ENCODE measurements around the gene TMA7.
"Not testable (repeated sequence)": the region's sequence is repeated elsewhere in the genome, so short reads cannot be mapped to it uniquely, and the experiment has no call there.

TMA7 gene

DNA sequence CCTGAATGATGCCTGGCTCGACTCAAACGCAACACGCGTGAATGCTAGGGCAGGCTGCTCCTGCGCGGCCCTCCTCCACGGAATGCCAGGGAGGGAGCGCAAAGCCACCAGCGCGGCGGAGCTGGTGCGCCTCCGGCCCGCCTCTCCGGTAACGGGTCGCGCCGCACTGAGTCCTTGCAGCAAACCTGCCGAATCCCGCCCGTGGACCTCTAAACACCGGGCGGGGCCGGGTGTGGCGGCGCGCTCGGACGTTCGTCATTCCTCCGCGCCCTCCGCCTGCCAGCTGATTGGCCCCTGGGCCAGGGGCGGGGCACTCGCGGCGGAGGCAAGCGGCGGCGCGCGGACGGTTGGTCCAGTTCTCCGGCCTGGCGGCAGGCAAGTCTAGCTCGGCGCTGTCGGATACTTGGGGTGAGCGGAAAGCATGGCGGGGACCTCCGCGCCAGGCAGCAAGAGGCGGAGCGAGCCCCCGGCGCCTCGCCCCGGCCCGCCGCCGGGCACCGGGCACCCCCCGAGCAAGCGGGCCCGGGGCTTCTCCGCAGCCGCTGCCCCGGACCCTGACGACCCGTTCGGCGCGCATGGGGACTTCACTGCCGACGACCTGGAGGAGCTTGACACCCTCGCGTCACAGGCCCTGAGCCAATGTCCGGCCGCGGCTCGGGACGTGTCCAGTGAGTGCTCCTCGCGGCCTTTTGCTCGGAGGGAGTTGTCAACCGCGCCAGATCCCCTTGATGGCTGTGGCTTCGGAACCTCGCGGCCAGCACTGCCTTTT lies 6.6 kb downstream of the TMA7 start, which contains the start of gene ATRIP:
TSS of gene ATRIP (plus strand) at position 313 of the 769 bp plus-strand sequence. CDS start at position 422, 109 bp downstream.
- peak; percentile 94 for DNase-seq (ENCODE audit: insufficient read length, low spot score)
- peak; percentile 96 for FAIRE-seq
- peak; percentile 91 for TF ChIP-seq POLR2AphosphoS5 (IDR thresholded peaks at IDR 0.05; ENCODE audit: low read depth, low read length)
- TF ChIP-seq POU2F2 (IDR thresholded peaks at IDR 0.05; ENCODE audit: low read depth, low read length) = peak; percentile 70
- no peak for TF ChIP-seq PAX5 (IDR thresholded peaks at IDR 0.05; ENCODE audit: insufficient read depth, low read length, severe bottlenecking)
- peak; percentile 87 for TF ChIP-seq TAF1 (IDR thresholded peaks at IDR 0.05; ENCODE audit: low read depth, low read length)
- TF ChIP-seq POLR2A (IDR thresholded peaks at IDR 0.05; ENCODE audit: low read depth, low read length) = peak; percentile 85
- no peak for TF ChIP-seq SPI1 (IDR thresholded peaks at IDR 0.05; ENCODE audit: low read depth, low read length)

DNA sequence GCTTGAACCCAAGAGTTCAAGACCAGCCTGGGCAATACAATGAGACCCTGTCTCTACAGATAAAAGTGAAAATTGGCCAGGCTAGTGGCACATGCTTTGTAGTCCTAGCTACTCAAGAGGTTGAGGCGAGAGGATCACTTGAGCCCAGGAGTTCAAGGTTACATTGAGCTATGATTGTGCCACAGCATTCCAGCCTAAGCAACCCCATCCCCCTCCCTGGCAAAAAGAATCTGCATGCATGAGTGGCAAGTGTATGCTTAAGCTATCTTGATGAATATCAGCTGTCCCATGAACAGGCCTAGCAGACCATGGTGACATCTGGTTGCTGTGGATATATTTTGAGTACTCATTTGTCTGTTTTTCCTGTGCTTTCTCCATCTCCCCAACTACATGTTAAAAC lies 11.2 kb downstream of the TMA7 start:
- no peak for TF ChIP-seq POU2F2 (IDR thresholded peaks at IDR 0.05; ENCODE audit: low read depth, low read length)
- TF ChIP-seq SPI1 (IDR thresholded peaks at IDR 0.05; ENCODE audit: low read depth, low read length) = no peak
- TF ChIP-seq TAF1 (IDR thresholded peaks at IDR 0.05; ENCODE audit: low read depth, low read length) = no peak
- TF ChIP-seq PAX5 (IDR thresholded peaks at IDR 0.05; ENCODE audit: insufficient read depth, low read length, severe bottlenecking) = no peak
- TF ChIP-seq POLR2A (IDR thresholded peaks at IDR 0.05; ENCODE audit: low read depth, low read length) = no peak
- no peak for TF ChIP-seq POLR2AphosphoS5 (IDR thresholded peaks at IDR 0.05; ENCODE audit: low read depth, low read length)
- DNase-seq (ENCODE audit: insufficient read length, low spot score) = no peak
- FAIRE-seq = no peak

DNA sequence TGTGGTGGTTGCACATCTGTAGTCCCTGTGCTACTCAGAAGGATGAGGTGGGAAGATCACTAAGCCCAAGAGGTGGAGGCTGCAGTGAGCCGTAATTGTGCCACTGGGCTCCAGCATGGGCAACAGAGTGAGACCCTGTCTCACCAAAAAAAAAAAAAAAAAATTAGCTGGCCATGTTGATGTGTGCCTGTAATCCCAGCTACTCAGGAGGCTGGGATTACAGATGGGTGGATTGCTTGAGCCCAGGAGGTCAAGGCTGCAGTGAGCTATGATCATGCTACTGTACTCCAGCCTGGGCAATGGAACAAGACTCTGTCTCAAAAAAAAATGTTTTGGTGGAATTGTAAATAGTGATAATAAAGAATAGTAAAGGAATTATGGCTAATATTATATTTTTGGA lies 16.4 kb downstream of the TMA7 start:
- TF ChIP-seq POLR2A (IDR thresholded peaks at IDR 0.05; ENCODE audit: low read depth, low read length) = no peak
- no peak for TF ChIP-seq TAF1 (IDR thresholded peaks at IDR 0.05; ENCODE audit: low read depth, low read length)

DNA sequence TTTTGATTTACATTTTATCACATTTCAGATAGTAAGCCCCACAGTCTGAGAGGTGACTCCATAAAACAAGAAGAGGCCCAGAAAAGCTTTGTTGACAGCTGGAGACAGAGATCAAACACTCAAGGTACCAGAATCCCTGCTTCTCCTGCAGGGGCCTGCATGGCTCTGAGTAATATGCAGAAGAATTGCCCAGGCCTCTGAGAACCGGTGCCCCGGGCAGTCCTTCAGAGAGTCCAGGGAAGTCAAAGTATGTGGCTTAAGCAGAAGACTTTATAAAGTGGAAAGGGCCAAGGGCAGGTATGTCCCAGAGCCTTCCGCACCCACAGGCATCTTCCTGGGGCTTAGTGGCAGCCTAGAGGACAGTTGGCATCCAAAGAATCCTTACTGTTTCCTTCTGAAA lies 19.3 kb downstream of the TMA7 start:
- no peak for TF ChIP-seq POLR2AphosphoS5 (IDR thresholded peaks at IDR 0.05; ENCODE audit: low read depth, low read length)
- TF ChIP-seq POU2F2 (IDR thresholded peaks at IDR 0.05; ENCODE audit: low read depth, low read length) = no peak
- TF ChIP-seq SPI1 (IDR thresholded peaks at IDR 0.05; ENCODE audit: low read depth, low read length) = no peak
- TF ChIP-seq TAF1 (IDR thresholded peaks at IDR 0.05; ENCODE audit: low read depth, low read length) = no peak
- FAIRE-seq = no peak

More for the DNA sequence above, 16.4 kb downstream of the TMA7 start:
- FAIRE-seq (no peak), DNase-seq (ENCODE audit: insufficient read length, low spot score) (no peak)

DNA sequence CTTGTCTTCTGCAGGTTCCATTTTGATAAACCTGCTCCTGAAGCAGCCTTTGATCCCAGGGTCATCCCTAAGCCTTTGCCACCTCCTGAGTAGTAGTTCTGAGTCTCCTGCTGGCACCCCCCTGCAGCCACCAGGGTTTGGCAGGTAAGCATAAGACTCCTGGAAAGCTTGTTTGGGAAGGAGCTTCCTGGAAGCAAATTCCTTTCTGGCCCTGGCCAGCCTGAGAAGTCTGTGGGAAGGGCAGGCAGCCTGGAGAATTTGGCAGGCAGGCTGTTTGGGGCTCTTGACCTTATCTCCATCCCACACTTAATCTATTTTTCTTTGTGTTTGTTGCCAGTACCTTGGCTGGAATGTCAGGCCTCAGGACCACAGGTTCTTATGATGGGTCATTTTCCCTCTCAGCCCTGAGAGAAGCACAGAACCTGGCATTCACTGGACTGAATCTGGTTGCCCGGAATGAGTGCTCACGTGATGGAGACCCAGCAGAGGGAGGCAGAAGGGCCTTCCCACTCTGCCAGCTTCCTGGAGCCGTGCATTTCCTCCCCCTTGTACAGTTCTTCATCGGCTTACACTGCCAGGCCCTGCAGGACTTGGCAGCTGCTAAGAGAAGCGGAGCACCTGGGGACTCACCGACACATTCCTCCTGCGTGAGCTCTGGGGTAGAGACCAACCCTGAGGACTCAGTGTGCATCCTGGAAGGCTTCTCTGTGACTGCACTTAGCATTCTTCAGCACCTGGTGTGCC lies 19.9 kb downstream of the TMA7 start:
- TF ChIP-seq PAX5 (IDR thresholded peaks at IDR 0.05; ENCODE audit: insufficient read depth, low read length, severe bottlenecking) = no peak
- no peak for TF ChIP-seq POU2F2 (IDR thresholded peaks at IDR 0.05; ENCODE audit: low read depth, low read length)
- no peak for TF ChIP-seq TAF1 (IDR thresholded peaks at IDR 0.05; ENCODE audit: low read depth, low read length)
- no peak for TF ChIP-seq POLR2A (IDR thresholded peaks at IDR 0.05; ENCODE audit: low read depth, low read length)
- no peak for TF ChIP-seq POLR2AphosphoS5 (IDR thresholded peaks at IDR 0.05; ENCODE audit: low read depth, low read length)
- no peak for TF ChIP-seq SPI1 (IDR thresholded peaks at IDR 0.05; ENCODE audit: low read depth, low read length)
- DNase-seq (ENCODE audit: insufficient read length, low spot score) = no peak
- no peak for FAIRE-seq

More for the DNA sequence above, 19.3 kb downstream of the TMA7 start:
- DNase-seq (ENCODE audit: insufficient read length, low spot score) = no peak

DNA sequence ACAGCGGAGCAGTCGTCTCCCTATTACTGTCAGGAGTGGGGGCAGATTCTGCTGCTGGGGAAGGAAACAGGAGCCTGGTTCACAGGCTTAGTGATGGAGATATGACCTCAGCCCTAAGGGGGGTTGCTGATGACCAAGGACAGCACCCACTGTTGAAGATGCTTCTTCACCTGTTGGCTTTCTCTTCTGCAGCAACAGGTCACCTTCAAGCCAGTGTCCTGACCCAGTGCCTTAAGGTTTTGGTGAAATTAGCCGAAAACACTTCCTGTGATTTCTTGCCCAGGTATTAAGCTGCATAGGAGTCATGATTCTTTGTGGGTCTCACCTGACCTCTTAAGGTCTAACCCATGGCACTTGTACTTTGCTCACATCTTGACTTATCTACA lies 20.5 kb downstream of the TMA7 start:
- DNase-seq (ENCODE audit: insufficient read length, low spot score) (no peak), FAIRE-seq (no peak)
- TF ChIP-seq POLR2A (IDR thresholded peaks at IDR 0.05; ENCODE audit: low read depth, low read length) (no peak), SPI1 (IDR thresholded peaks at IDR 0.05; ENCODE audit: low read depth, low read length) (no peak), POU2F2 (IDR thresholded peaks at IDR 0.05; ENCODE audit: low read depth, low read length) (no peak), POLR2AphosphoS5 (IDR thresholded peaks at IDR 0.05; ENCODE audit: low read depth, low read length) (no peak), TAF1 (IDR thresholded peaks at IDR 0.05; ENCODE audit: low read depth, low read length) (no peak), PAX5 (IDR thresholded peaks at IDR 0.05; ENCODE audit: insufficient read depth, low read length, severe bottlenecking) (no peak)

DNA sequence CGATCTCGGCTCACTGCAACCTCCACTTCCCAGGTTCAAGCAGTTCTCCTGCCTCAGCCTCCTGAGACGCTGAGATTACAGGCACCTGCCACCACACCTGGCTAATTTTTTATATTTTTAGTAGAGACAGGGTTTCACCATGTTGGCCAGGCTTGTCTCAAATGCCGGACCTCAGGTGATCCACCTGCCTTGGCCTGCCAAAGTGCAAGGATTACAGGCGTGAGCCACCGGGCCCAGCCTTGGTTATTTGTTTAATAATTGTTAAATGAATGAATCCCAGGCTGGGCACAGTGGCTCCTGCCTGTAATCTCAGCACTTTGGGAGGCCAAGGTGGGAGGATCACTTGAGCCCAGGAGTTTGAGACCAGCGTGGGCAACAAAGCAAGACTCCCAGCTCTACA lies 21.7 kb downstream of the TMA7 start:
- not testable (repeated sequence) for FAIRE-seq; DNase-seq (ENCODE audit: insufficient read length, low spot score)

DNA sequence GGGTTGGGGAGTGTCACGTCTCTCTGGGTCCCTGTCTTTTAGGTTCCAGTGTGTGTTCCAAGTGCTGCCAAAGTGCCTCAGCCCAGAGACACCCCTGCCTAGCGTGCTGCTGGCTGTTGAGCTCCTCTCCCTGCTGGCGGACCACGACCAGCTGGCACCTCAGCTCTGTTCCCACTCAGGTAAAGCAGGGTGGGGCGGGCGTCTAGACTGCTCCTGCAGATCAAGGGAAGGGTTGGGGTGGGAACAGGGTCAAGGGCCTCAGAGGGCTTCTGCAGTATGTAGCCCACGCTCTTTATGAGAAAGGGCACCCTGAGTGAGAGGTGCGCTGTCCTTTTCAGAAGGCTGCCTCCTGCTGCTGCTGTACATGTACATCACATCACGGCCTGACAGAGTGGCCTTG lies 23.6 kb downstream of the TMA7 start:
- TF ChIP-seq POLR2AphosphoS5 (IDR thresholded peaks at IDR 0.05; ENCODE audit: low read depth, low read length) (no peak), POU2F2 (IDR thresholded peaks at IDR 0.05; ENCODE audit: low read depth, low read length) (no peak), PAX5 (IDR thresholded peaks at IDR 0.05; ENCODE audit: insufficient read depth, low read length, severe bottlenecking) (no peak), TAF1 (IDR thresholded peaks at IDR 0.05; ENCODE audit: low read depth, low read length) (no peak), SPI1 (IDR thresholded peaks at IDR 0.05; ENCODE audit: low read depth, low read length) (no peak), POLR2A (IDR thresholded peaks at IDR 0.05; ENCODE audit: low read depth, low read length) (no peak)
- no peak for DNase-seq (ENCODE audit: insufficient read length, low spot score)
- no peak for FAIRE-seq

DNA sequence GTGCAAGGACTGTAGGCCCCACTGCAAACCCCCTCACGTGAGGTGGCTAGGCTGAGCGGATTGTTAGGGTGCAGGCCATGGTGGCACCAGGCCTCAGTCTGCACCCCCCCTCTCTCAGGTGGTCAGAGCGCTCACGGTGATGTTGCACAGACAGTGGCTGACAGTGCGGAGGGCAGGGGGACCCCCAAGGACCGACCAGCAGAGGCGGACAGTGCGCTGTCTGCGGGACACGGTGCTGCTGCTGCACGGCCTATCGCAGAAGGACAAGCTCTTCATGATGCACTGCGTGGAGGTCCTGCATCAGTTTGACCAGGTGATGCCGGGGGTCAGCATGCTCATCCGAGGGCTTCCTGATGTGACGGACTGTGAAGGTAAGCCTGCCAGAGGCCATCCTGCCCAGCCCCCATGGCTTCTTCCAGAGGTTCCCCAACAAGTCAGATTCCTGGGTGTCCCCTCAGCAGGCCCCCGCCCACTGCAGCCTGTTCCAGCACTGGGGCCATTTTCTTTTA lies 24.7 kb downstream of the TMA7 start:
- TF ChIP-seq SPI1 (IDR thresholded peaks at IDR 0.05; ENCODE audit: low read depth, low read length) (no peak), POLR2AphosphoS5 (IDR thresholded peaks at IDR 0.05; ENCODE audit: low read depth, low read length) (no peak), PAX5 (IDR thresholded peaks at IDR 0.05; ENCODE audit: insufficient read depth, low read length, severe bottlenecking) (no peak), TAF1 (IDR thresholded peaks at IDR 0.05; ENCODE audit: low read depth, low read length) (no peak), POU2F2 (IDR thresholded peaks at IDR 0.05; ENCODE audit: low read depth, low read length) (no peak), POLR2A (IDR thresholded peaks at IDR 0.05; ENCODE audit: low read depth, low read length) (no peak)
- DNase-seq (ENCODE audit: insufficient read length, low spot score) (no peak), FAIRE-seq (no peak)

DNA sequence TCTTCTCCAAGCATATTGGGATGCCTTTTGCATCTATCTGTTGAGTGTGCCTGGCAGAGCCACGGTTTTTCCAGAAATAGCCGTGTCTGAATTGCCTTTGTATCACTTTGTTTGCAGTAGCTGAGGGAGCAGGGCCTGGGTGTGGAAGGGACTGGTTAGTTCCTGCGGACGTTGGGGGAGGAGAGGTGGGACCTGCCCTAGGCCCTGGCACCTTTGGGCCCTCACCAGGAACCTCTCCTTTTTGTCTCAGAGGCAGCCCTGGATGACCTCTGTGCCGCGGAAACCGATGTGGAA lies 25.1 kb downstream of the TMA7 start:
- FAIRE-seq (no peak), DNase-seq (ENCODE audit: insufficient read length, low spot score) (no peak)
- no peak for TF ChIP-seq POU2F2 (IDR thresholded peaks at IDR 0.05; ENCODE audit: low read depth, low read length)
- TF ChIP-seq POLR2AphosphoS5 (IDR thresholded peaks at IDR 0.05; ENCODE audit: low read depth, low read length) = no peak
